ENCODE measurements around the gene CCDC9.
"Not testable (repeated sequence)": the region's sequence is repeated elsewhere in the genome, so short reads cannot be mapped to it uniquely, and the experiment has no call there.

CCDC9 gene

DNA sequence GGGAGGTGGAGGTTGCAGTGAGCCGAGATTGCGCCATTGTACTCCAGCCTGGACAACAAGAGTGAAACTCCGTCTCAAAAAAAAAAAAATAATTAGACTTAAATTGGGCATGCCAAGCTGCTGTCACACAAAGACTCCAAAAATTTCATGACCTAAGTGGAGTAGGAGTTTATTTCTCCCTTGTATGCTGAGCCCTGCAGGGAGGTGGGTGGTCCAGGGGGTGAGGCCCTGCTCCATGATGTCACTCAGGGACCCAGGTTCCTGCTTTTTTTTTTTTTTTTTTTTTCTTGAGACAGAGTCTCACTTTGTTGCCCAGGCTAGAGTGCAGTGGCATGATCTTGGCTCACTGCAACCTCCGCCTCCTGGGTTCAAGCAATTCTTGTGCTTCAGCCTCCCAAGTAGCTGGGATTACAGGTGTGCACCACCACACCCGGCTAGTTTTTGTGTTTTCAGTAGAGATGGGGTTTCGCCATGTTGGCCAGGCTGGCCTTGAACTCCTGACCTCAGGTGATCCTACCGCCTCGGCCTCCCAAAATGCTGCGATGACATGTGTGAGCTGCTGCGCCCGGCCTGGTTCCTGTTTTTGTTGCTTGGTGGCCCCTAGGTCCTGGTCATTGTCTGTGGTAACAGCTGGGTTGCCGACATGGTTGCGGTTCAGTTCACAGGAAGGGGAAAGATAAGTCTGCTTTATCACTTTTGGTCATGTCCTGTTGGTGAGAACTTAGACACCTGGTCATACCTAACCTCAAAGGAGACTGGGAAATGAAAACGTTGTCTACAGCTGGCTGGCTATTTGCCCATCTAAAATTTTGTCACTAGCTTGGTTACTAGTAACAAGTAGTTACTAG, 5.8 kb downstream of the CCDC9 start:
- not testable (repeated sequence) for DNase-seq

DNA sequence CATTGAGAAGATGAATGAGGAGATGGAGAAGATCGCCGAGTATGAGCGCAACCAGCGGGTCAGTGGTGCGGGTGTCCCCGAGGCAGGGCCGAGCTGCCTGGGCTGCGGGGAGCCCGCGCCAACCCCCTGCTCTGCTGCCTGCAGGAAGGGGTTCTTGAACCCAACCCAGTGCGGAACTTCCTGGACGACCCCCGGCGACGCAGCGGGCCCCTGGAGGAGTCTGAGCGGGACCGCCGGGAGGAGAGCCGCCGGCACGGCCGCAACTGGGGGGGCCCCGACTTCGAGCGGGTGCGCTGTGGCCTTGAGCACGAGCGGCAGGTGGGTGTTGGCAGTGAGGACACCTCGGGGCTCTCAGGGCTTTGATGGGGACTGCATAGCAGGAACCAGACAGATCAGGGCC, 8.3 kb downstream of the CCDC9 start:
- DNase-seq = no peak

- DNase-seq = no peak
Measured at GRCh38 chr19:47266401-47266941, 10.1 kb downstream of the CCDC9 start.

- DNase-seq = no peak
Measured at GRCh38 chr19:47267350-47267759, 11.0 kb downstream of the CCDC9 start.

- DNase-seq = no peak
Measured at GRCh38 chr19:47268028-47268427, 11.7 kb downstream of the CCDC9 start.

DNA sequence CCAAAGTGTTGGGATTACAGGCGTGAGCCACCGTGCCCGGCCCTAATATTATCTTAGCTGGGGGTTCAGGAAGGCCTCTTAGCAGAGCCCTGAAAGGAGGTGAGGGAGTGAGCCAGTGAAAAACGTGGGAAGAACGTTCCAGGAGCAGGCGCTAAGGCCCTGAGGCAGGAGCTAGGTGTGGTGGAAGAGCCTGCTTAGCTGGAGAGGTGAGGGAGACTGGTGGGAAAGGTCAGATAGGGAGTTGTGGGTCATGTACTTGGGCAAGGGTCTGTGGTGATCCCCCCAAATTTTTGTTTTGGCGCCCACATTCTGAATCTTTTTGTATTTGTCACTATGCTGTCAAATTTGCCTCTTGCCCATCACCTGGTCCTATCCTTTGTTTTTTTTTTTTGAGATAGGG, 13.3 kb downstream of the CCDC9 start:
- DNase-seq = no peak

DNA sequence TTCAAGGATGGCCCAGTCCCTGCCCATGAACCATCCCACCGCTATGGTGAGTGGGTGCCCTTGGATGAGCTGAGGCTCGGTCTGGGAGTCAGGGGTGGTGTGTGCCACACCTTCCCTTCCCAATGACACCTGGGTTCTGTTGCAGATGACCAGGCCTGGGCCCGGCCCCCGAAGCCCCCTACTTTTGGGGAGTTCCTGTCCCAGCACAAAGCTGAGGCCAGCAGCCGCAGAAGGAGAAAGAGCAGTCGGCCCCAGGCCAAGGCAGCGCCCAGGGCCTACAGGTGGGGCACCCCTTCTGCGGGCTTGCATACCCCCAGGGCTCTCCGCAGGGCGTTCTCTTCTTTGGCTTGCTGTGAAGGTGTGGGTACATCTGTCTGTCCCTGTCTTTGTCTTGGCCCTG, 14.1 kb downstream of the CCDC9 start:
- DNase-seq = no peak

DNA sequence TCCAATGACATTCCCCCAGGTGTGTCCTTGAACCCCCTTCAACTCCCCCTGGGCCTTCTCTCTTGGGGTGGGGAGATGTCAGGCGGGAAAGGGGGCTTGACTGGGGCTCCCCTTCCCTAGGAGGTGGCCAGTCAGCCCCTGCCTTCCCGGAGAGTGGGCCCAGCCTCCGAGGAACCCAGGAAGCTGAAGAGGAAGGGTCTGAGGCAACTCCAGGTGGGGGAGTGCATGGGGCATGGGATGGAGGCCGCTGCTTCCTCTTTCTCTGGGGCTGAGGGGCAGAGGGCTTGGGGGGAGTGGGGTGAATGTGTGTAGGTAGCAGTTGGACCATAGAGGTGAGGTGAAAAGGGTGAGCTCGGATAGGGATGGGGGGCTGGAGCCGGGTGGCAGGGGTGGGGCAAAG, 15.6 kb downstream of the CCDC9 start:
- DNase-seq = no peak

- no peak for DNase-seq
Measured at GRCh38 chr19:47272448-47273312, 16.4 kb downstream of the CCDC9 start.

DNA sequence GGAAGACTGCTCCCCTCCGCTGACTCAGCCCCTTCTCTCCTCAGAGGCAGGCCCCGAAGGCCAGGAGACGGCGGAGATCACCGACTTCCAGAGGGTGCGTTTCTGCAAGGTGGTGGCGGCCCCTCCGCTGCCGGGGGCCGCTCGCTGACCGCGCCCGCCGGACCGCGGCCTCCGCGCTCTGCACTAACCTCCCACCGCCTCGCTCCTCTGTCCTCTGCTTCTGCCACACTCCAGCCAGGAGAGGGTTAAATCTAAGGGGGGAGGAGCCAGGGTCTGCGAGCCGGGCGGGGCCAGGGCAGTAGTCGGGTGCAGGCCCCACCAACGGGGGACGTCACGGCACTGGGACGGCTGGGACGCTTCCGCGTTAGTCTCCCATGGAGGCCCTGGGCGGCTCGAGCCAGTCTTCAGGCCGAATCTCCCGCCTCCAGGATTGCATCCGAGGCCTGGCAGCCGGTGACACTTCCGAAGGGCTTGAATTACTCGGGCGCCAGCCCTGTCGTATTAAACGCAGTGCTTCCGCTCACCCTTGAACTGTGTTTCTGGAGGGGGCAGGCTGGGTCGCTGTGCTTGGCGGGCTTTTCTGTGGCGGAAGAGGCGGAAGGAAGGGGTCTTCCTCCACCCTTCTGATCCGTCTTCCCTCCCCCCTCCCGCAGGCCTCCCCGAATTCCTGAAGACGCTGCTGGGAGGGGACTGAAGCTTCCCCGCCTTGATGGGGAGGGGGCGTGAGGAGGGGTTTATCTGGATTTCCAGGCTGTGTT, 17.2 kb downstream of the CCDC9 start:
- DNase-seq = no peak

GRCh38 chr19:47274071-47274890, 18.0 kb downstream of the CCDC9 start, which contains the start of gene INAFM1:
INAFM1 (plus strand) TSS chr19:47274885; CDS start chr19:47274920, 35 bp downstream.
- peak; percentile 56 for DNase-seq

DNA sequence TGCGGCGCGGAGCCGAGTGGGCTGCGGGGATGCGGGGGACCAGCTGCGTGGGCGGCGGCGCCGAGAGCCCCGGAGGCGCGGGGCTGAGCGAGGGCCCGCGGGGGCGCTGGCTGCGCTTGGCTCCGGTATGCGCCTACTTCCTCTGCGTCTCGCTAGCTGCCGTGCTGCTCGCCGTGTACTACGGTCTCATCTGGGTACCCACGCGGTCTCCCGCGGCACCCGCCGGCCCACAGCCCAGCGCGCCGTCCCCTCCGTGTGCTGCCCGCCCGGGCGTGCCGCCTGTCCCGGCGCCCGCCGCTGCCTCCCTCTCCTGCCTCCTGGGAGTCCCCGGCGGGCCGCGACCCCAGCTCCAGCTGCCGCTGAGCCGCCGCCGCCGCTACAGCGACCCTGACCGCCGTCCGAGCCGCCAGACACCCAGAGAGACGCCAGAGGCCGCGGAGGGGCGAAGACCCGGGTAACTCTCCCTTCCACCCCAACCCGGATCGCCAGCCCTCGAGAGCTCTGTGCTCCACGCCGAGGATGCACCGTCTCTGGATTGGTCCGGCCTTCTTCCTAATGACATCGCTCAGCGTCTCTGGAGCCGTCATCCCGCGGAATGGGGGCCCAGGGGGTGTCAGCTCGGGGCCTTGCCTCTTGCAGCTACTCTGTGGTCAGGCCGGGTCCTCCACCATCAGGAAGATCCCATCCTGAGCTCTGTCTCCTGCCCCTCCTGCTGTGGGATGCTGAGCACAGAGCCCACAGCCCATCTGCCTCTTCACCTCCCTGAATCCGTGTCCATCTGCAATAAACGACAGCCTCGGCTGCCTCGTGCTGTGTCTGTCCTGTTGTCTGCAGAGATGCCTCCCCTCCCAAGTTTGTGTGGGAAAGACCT, 18.8 kb downstream of the CCDC9 start:
- DNase-seq = no peak

GRCh38 chr19:47275791-47276461, 19.6 kb downstream of the CCDC9 start:
- DNase-seq = no peak

- not testable (repeated sequence) for DNase-seq
Measured at GRCh38 chr19:47276513-47276912, 20.2 kb downstream of the CCDC9 start.

GRCh38 chr19:47280183-47280797, 24.0 kb downstream of the CCDC9 start:
- no peak for DNase-seq

DNA sequence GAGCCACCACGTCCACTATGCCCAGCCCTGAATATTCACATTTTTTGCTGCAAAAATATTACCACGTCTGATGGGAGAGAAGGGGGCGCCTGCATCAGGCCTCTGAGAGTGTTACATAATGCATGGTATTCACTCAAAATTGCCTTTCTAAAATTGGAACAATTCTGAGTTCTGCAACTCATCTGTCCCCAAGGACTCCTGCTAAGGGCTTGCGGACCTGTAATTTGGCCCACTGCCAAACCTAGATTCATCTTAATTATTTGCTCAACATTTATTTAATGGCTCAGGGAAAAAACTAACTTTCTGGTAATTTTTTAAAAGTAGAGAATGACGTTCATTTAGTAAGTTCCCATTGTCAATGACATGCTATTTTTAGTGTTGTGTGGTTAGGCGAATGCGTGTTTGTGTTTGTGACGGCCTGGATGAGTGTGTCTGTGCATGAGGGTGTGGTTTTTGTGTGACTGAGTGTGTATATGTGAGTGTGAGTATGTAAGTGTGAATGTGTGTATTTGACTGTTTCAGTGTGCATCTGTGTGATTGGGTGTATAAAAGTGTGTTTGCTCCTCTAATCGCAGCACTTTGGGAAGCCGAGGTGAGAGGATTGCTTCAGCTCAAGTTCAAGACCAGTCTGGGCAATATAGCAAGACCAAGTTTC, 27.2 kb downstream of the CCDC9 start:
- DNase-seq = no peak

GRCh38 chr19:47284324-47284899, 28.1 kb downstream of the CCDC9 start:
- DNase-seq = no peak

GRCh38 chr19:47296036-47296435, 39.7 kb downstream of the CCDC9 start:
- DNase-seq = no peak

DNA sequence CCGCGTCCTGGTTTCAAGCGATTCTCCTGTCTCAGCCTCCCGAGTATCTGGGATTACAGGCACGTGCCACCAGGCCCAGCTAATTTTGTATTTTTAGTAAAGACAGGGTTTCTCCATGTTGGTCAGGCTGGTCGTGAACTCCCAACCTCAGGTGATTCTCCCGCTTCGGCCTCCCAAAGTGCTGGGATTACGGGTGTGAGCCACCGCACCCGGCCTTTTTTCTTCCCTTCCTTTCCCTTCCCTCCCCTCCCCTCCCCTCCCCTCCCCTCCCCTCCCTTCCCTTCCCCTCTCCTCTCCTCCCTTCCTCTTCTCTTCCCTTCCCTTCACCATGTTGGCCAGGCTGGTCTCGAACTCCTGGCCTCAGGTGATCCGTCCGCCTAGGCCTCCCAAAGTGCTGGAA, 44.5 kb downstream of the CCDC9 start:
- not testable (repeated sequence) for DNase-seq
